ENCODE results near the gene XRCC3.

Gene XRCC3

DNA sequence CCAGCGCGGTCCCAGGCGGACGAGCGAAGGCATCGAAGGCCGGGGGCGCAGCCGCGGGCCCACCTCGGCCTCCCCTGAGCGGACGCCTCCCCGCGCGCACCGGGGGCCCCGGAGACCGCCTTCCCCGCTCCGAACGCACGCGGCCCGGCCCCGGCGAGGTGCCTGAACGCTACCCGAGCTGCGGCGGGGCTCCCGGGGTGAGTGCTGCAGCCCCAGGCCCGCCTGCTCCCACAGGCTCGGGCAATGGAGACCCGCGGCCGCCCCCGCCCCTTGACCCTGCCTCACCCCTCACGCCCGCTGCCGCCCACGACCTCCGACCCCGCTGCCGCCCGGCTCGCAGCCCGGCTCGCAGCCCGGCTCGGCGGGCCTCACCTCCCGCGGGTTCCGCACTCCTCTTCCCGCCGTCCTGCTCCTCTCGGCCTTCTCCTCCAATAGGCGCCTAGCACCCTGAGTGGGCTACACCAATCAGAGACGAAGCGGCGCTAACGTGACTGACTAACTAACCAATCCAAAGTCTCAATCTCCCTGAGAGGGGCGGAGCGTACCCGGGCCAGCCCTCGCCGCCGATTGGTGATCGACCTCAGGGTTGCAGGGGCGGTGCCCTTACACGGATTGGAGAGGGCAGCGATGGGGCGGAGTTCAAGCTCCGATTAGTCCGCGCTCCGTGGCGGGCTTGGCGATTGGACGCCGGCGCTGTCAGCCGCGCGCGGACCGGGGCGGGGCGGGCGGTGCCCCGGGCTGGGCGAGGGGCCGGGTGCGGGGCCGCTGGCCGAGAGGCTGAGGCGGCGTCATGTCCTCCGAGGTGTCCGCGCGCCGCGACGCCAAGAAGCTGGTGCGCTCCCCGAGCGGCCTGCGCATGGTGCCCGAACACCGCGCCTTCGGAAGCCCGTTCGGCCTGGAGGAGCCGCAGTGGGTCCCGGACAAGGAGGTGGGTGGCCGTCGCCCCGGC, at the start of gene XRCC3, which contains the start of gene ZFYVE21:
TSS of gene XRCC3 (minus strand) at position 400 of the 949 bp plus-strand sequence. CDS start 4,364 bp downstream, outside the sequence.
TSS of gene ZFYVE21 (plus strand) at position 759 of the 949 bp plus-strand sequence. CDS start at position 791, 32 bp downstream.
- peak; percentile 89 for DNase-seq

DNA sequence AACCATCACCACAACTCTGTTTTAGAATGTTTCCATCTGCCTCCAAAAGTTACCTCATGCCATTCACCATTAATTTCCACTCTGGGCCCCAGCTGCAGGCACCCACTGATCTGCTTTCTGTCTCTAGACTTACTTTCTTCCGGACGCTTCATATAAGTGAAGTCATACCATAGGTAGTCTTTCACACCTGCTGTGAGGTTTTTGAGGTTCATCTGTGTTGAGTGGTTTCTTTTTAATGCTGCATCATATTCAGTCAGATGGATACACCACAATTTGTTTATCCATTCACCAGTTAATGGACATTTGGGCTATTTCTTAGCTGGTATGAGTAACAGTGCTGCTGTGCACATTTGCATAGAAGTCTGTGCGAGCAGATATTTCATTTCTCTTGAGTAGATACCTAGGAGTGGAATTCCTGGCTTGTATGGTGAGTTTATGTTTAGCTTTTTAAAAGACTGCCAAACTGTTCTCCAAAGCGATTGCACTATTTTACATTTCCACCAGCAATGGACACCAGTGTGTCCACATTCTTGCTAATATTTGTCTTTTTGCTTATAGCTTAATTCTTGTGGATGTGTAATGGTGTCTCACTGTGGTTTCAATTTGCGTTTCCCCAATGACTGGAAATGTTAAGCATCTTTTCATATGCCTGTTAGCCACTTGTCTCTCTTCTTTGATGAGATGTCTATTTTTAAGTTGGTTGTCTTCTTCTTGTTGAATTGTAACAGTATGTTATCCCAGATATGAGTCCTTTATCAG, 48.7 kb upstream of the XRCC3 start:
- DNase-seq = no peak

DNA sequence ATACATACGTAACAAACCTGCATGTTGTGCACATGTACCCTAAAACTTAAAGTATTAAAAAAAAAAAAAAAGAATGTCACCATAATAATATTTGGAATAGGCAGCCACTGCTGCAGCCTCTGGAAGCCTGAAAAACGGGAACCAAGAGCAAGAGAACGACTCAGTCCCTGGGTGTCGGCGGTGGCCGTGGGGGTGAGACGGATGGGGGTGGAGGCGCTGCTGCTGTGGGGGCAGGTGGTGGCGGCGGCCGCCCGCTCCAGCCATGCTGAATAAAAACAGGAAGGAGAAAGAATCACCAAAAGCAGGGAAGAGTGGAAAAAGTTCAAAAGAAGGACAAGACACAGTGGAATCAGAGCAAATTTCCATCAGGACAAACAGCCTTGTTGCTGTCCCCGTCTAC, 47.3 kb upstream of the XRCC3 start:
- DNase-seq = no peak

DNA sequence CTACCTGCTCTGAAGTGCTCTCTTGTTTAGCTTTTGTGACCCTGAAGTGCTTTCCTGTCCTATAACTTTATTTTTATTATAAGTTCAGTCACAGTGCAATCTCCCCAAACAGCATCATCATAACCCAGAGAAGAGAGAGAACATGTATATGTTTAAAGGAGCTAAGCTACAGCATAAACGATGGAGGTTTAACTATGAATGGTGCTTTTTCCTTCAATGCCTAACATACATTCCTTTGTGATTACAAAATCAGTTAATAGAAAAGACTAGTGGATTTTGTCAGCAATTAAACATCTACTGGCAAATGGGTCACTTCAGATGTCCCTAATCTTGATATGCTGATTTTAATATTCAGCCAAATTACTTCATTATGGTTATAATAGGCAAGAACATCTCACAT, 46.8 kb upstream of the XRCC3 start:
- no peak for DNase-seq

DNA sequence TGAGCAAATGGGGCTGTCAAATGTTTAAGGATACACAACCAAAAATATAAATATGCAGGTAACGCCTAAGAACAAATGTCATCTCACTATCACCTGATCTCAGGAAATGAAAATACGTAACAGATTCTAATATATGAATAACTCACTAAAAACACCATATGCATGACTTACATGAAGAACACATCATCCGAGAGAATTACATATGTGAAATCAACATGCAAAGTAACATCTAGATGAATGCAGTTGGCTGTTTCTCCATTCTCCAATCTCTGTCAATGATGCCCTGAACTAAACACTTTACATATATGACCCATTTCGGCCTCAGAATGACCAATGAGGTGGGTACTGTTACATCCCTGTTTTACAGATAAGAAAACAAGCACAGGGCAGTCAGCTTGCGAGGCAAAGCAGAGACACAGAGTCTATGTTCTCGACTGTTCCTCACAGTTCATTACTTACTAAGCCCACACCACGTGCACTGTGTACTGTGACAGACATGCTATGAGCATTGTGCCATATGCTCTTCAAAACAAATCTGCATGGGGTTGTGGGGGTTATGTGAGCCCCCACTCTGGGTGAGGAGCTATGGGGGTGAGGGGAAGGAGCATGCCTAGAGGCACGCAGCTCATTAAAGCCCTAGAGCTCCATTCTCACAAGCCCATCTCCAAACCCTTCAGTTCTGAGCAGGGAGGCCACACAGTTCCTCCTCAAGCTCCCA, 43.0 kb upstream of the XRCC3 start:
- DNase-seq = no peak

DNA sequence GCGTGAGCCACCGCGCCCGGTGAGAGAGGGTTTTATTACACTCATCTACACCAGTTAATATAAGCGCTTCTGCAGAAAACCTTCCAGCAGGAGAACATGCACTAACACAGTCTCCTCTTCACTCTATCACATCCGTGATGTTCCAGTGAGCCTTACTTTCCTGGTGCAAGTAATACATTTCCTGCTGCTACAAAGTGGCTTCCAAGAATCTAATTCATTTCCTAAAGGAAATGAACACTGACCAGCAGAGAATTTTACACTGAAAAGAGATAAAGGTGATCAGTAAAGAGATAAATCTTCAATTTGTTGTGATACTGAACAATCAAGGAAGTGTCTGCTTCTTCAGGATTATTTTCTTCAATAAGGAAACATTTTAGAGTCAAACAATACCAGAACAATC, 39.8 kb upstream of the XRCC3 start:
- DNase-seq = no peak

DNA sequence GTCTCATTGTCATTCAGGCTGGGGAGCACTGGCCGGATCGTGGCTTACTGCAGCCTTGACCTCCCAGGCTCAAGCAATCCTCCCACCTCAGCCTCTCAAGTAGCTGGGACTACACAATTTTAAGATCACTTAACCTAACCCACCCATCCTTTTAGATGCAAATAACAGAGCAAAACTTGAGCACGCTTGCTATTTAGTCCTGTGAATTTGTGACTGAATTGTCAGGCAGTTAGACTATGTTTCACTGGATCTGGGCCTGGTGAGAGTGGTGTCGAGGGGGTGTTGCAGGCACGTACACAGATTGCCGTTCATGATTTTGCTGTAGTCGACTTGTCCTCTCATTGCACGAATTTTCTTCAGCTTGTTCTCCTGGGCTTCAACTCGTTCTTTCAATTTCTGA, 38.5 kb upstream of the XRCC3 start:
- no peak for DNase-seq

DNA sequence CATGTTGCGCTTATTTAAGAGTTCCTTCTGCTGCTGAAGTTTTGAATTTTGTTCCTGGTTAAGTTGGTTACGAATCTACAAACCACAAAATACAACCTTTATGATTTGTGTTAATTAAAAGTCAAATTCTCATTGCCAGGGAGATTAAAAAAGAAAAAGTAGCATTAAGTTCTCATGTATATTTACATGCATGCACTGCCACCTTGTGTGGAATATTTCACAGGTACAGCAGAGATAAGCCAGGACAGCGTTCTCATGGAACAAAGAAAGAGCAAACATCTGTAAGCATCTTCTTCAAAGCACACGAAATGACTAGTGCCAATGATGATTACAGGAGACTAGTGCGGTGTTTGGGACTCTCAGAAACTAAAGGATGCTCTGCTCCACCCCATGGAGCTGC, 34.6 kb upstream of the XRCC3 start:
- no peak for DNase-seq

DNA sequence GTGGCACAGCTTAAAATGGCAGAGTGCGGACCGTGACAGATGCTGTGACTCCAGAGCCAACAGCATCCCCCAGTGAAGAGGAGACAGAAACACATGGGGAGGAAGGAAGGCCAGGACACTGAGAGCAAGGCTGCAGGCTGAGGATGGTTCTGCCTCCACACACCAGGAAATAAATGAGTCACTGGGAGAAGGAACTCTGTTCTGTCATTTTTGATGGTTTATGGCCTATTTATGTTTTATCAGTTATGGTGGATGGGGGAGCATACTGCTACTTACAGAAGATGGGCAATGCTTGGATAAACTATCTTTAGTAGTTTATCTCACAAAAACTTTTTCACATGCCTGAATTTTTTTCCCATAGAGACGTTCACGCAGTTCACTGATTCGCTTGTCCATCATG, 34.2 kb upstream of the XRCC3 start:
- DNase-seq = no peak

DNA sequence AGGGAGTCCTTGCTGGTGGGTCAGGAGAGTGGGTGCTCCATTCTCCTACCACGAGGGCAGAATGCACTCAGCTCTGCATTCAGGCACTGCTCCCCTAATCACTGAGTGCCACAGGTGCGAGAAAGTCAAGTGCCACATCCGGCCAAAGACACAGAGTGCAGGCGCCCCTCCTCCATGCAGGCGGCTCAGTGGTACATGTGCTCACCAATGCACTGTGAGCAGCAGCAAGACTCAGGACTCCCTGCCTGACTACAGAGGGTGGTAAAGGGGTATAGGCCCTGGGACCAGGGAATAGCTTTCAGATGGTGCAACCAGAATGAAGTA, 33.2 kb upstream of the XRCC3 start:
- no peak for DNase-seq

DNA sequence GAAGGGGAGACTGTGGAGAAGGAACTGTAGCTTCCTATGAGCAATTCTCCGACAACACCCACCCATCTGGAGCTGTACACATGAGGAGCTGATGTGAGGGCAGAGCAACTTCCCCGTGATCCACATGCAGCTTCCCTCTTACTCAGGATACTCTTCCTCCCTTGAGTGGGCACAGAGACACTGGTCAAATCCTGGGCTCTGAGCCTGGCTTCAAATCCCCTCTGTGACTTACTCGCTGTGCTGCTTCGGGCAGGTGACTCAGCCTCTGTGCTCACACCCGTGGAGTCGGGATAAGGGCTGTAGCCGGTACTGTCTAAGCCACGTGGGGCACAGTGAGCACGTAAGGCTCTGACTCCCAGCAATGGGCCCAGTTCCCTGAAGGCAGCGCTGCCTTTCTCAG, 31.4 kb upstream of the XRCC3 start:
- no peak for DNase-seq

DNA sequence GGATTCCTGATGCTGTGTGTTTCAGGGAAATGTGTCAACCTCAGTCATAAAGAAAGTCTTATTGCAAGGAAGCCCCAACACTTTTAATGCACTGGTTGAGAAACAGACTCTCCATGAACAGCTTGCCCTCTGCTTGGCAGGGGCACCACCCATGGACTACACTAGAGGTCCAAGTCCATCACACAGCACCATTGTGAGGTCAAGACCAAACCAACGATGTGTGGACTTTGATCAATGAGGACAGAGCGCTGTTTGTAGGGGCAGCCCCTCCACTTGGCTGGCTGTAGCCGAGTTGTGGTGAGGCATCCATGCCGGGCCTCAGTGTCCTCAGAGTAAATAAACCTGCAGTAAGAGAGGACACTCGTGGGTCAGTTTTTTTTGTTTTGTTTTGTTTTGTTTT, 30.2 kb upstream of the XRCC3 start:
- DNase-seq = no peak

DNA sequence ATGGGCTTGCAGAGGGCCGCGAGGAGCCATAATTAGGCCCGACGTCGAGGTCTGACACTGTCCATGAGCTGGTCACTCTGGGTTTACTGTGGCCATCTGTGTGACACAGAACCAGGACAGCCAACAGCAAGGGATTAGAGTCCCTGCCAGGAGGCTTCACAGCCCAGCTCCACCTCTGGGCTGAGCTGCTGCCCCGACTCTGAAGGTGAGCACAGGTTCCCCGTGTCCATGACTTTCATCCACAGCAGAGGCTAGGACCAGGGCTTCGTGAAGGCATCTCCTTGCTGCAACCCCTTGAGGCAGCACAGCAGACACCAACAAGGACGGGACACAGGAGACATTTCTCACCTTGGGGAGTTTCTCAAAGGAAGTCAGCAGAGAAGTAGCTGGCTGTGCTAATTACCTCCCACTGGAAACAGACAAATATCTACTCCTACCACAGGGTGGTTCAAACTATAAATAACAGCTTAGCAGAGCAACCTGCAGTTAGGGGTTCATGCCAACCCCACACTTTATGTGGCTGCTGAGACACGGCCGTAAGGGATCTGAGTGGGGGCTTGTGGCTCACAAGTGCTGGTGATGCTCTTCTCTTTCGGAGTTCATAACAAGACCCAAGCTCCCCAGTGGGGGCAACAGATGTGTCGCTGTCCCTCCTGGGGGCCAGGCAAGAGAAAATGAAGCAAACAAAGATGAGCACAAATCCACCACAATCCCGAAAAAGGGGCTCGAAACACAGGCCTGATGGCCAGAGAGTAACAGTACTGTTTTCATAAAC, 29.6 kb upstream of the XRCC3 start:
- DNase-seq = no peak

DNA sequence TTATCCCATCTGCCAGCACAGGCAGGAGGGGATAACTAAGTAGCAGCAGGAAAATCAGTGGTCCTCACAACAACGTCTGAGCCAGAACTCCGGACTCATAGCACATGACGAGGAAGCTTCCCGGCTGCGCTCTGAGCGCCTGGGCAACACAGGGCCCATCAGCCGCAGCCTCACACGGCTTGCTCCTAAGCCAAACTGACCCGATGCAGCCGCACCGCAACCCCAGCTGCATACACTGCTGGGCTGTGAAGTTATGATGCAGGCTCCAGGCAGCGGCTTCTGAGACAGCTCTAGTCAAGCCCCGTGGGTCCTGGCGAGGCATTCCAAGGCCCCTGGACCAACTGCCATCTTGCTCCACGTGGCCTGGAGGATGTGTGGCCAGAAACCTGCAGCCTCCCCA, 28.4 kb upstream of the XRCC3 start:
- DNase-seq = no peak

DNA sequence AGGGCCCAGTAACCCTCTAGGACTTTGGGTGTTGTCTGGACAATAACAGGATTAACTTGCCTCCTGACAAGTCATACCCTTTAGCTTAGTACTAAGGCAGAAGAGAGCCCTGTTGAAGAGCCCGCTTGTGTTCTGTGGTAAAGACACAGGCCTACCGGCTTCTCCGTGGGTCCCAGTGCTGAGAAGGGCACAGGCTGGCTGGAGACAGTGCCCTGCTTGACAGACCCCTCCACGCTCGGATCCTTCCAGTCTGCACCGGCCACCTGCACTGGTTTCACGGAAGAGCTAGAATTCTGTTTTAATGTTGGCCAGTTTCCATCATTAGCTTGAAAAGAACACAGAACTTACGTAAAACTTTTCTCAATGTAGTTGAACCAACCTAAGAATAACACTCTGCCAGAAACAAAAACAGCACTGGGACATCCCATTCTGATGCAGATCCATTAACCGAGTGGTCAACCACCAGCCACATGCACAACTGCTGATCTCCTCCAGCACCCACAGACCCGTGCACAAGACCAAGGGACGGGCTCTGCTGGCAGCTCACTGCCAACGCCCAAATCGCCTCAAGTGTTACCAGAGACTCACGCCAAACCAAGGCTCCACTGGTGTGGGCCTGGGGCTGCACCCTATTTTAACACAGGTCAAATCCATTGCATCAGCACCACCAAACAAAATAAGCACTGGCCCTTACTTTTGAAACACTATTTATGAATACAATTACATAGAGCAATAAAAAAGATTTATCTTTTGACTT, 27.4 kb upstream of the XRCC3 start:
- DNase-seq = no peak

DNA sequence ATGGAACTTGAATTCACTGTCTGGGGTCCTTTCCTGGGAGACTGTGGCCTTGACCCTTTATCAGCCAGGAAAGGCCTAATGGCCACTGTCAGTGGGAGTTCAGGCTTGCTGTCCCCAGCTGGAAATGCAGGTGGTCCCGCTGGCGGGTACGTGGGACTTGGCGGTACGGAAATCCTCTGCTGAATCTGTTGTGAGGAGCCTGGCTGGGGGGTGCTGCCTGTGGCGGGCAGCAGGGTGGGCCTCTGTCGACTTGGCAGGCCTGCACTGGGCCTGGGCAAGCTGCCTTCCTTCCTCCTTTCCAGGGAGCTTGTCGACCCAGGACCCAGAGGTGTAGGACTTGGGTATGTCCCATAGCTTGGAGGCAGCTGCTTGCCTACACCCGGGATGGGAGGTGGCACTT, 26.6 kb upstream of the XRCC3 start:
- no peak for DNase-seq

DNA sequence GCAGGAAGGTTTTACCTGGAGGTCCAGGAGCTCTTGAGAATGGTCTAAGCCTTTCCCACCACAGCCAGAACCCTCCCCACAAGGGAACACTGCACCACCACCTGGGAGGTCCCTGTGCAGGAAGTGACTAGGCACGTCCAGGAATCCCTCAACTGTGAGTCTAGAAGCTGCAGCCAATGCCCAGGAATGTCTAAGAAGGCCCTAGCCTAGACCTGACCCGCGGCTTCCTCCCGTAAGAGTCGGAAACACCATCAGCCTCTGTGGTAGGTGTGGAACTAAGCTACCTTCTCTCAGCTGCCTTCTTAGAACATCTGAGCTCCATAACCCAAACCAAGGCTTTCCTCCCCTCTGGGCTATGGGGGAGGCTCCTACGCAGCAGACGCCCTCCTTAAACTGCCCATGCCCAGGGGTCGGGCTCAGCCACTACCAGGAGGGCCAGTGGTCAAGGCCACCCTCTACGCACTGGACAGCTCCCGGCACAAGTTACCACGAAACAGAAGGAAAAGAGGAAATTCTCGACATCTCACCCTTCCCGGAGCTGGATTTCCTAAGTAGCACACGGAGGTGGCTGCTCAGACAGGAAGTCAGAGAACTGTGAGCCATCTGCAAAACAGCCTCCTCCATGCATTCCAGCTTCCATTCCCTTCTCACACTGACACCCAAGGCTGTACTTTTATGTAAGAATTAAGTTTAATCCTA, 25.9 kb upstream of the XRCC3 start:
- DNase-seq = no peak

DNA sequence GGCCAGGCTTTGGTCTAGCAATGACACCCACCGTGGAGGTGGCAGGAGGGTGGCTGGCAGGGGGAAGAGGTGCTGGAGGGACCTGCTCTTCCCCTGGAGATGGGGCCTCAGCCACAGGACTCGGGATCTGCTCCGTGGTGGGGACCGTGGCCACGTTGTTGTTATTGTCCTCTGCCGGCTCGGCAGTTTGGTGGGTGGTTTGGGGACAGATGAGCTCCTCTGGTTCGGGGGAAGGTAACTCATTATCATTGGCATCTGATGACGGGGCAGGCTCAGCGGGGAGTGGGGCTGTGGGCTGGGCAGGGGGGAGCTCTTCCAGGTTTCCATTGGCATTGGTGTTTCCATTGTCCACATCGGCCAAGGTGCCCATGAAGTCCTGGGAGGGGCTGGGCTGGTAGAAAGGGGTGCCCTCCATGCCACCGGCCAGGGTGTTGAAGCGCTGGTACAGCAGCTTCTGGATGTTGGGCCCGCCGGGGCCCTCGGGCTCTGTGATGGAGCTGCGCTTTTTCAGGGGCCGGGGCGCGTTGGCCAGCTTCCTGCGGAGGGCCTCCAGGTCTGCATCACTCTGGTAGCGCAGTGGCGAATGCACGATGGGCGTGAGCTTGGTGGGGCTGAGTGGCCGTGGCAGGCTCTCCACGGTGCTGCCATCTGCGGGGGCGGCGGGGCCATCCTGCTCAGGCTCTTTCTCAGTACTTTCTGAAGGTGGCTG, 24.7 kb upstream of the XRCC3 start:
- DNase-seq = no peak

DNA sequence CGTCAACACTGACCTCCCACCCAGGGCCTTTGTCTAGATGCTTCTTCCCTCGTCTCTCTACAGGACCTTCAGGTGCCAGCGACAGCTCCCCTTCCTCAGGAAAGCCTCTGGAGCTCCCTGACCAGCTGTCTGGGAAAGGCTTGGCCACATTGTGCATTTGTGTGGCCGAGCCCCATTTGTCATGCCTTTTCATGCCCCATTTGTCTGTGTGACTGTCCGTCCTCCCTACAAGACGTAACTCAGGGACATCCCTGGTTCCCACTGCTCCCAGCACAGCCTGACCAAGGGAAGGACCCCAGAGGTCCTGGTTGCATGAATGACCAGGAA, 24.2 kb upstream of the XRCC3 start:
- DNase-seq = no peak

DNA sequence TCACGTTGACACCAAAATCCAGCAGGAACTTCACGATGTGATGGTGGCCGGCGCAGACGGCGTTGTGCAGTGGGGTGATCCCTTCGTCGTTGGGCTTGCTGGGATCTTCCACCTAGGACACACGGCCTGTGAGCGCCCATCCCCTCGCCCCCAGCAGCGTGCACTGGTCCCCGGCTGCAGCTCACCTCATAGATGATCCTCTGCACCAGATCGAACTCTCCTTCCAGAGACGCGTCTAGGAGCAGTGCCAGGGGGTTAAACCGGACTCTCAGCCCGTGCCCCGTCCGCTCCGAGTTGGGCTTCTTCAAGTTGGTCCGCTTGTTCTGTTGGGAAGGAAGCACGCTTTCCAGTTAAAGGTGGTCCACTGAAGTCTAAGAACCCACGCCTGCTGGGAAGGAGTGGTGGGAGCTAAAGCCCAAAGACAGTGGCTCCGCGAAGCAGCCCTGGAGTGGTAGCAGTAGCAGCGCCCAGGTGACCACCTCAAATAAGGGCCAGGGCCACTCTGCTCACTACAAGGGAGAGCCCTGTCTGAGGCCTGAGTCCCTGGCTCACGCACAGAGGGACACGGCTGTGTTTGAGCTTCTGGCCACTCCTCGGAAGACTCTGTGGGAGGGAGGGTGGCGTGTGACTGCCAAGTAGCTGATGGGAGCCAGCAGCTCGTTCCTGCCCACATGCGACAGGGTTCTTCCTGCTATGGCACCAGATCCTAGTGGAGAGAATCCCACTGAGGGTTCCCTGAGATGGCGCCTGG, 23.6 kb upstream of the XRCC3 start:
- DNase-seq = no peak

Data from GOT3 (cell line).